Keratinocyte (primary cell): ENCODE data around the gene PALB2.

Experiments
- EZH2 ChIP-seq: IDR thresholded peaks from one replicate; pipeline ENCODE4 v1.6.1; 2012; ENCODE audit warnings: inconsistent platforms, mild to moderate bottlenecking, low read length, moderate library complexity
- TF ChIP-seq, protein P1 (sequence below), 3 experiments: IDR thresholded peaks in 1 of 3; conservative IDR thresholded peaks in 1 of 3; optimal IDR thresholded peaks in 1 of 3; 2 replicates in 2 of 3; 3 replicates in 1 of 3; pipeline versions ENCODE3 to v1.5.1; 2011; ENCODE audit warnings: low read length in 3 of 3, mild to moderate bottlenecking in 3 of 3, moderate library complexity in 2 of 3, control low read depth in 1 of 3, inconsistent platforms in 1 of 3; ENCODE audit not compliant: insufficient read depth in 2 of 3; ENCODE audit errors: extremely low read depth in 1 of 3

DNA sequence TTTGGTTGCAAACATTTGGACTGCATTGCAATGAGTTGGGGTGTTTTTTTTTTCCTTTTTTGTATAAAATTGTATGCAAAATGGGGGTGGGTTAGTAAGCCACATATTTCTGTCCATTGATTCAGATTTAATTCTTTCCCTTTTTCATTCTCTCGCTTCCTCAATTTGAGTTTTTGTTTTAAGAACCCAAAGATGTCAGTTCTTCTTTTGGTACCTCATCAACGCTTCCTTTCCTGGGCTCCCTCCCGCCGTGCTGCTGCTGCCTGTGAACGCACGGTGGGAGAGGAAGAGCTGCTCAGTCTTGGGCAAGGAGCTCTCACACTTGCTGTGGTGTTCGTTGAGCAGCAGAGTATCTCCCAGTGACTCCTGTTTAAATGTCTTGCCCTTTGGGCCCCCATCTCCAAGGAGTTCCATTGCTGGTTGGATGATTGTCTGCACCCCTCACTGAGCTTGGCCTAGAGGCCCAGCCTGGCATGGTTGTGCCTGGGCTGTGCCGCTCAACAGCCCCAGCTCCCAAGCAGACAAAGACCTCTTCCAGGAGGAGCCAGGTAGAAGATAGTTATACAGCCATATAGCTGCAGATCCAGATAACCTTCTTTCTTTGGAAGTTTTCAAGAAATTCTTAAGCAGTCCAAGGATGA, 70.0 kb downstream of the PALB2 start:
- TF ChIP-seq, protein P1, sequence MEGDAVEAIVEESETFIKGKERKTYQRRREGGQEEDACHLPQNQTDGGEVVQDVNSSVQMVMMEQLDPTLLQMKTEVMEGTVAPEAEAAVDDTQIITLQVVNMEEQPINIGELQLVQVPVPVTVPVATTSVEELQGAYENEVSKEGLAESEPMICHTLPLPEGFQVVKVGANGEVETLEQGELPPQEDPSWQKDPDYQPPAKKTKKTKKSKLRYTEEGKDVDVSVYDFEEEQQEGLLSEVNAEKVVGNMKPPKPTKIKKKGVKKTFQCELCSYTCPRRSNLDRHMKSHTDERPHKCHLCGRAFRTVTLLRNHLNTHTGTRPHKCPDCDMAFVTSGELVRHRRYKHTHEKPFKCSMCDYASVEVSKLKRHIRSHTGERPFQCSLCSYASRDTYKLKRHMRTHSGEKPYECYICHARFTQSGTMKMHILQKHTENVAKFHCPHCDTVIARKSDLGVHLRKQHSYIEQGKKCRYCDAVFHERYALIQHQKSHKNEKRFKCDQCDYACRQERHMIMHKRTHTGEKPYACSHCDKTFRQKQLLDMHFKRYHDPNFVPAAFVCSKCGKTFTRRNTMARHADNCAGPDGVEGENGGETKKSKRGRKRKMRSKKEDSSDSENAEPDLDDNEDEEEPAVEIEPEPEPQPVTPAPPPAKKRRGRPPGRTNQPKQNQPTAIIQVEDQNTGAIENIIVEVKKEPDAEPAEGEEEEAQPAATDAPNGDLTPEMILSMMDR (optimal IDR thresholded peaks at IDR 0.05 in 1 of 3, IDR thresholded peaks at IDR 0.05 in 1 of 3, conservative IDR thresholded peaks at IDR 0.05 in 1 of 3; ENCODE audit: extremely low read depth in 1 of 3, insufficient read depth in 2 of 3, low read length in 3 of 3) = no peak
- TF ChIP-seq EZH2 = no peak
